ENCODE results near the gene PTPN4. TPM values are rescaled to one million over a fixed set of nuclear protein-coding genes. Genes with fewer than 3 reads are reported as not detected.

PTPN4 gene
- total RNA-seq = 6.4 and 9.6 TPM in 2 replicates

- DNase-seq (ENCODE audit: low read depth) = peak; percentile 78
- no peak for TF ChIP-seq CTCF (conservative IDR thresholded peaks at IDR 0.05; ENCODE audit: low read depth, low read length)
- H3K4me3 ChIP-seq (ENCODE audit: low read depth, low read length) = peak within 1 kb of the TSS; percentile 72
These were observed at the start of gene PTPN4 for GRCh38 chr2:119759451-119760236. Gene PTPN4 (plus strand): TSS chr2:119759922. CDS start chr2:119809854, 49,932 bp downstream.

GRCh38 chr2:119710281-119710680 is 49.4 kb upstream of the PTPN4 start:
- no peak for TF ChIP-seq CTCF (conservative IDR thresholded peaks at IDR 0.05; ENCODE audit: low read depth, low read length)
- no peak overlapping the region for H3K4me3 ChIP-seq (ENCODE audit: low read depth, low read length)

GRCh38 chr2:119711352-119711751 is 48.4 kb upstream of the PTPN4 start:
- TF ChIP-seq CTCF (conservative IDR thresholded peaks at IDR 0.05; ENCODE audit: low read depth, low read length) = no peak
- H3K4me3 ChIP-seq (ENCODE audit: low read depth, low read length) = no peak overlapping the region
- DNase-seq (ENCODE audit: low read depth) = no peak

More at GRCh38 chr2:119710281-119710680, 49.4 kb upstream of the PTPN4 start:
- no peak for DNase-seq (ENCODE audit: low read depth)

- no peak for DNase-seq (ENCODE audit: low read depth)
- H3K4me3 ChIP-seq (ENCODE audit: low read depth, low read length) = no peak overlapping the region
These were observed 47.2 kb upstream of the PTPN4 start for GRCh38 chr2:119712571-119712970.

GRCh38 chr2:119713819-119714490 is 45.8 kb upstream of the PTPN4 start:
- H3K4me3 ChIP-seq (ENCODE audit: low read depth, low read length) = no peak overlapping the region
- DNase-seq (ENCODE audit: low read depth) = no peak
- TF ChIP-seq CTCF (conservative IDR thresholded peaks at IDR 0.05; ENCODE audit: low read depth, low read length) = no peak

More at GRCh38 chr2:119712571-119712970, 47.2 kb upstream of the PTPN4 start:
- TF ChIP-seq CTCF (conservative IDR thresholded peaks at IDR 0.05; ENCODE audit: low read depth, low read length) = no peak

GRCh38 chr2:119715409-119716283 is 44.1 kb upstream of the PTPN4 start:
- peak overlapping the region; percentile 14 for H3K4me3 ChIP-seq (ENCODE audit: low read depth, low read length)
- DNase-seq (ENCODE audit: low read depth) = no peak
- no peak for TF ChIP-seq CTCF (conservative IDR thresholded peaks at IDR 0.05; ENCODE audit: low read depth, low read length)

Data from epithelial cell of proximal tubule (primary cell).